HG03565 (cell line): ENCODE data around the gene HOXB1.
"Not testable (repeated sequence)": the region's sequence is repeated elsewhere in the genome, so short reads cannot be mapped to it uniquely, and the experiment has no call there.

Experiments used
- ATAC-seq: cut with Tn5 transposase; IDR thresholded peaks from one replicate; pipeline ENCODE4 v1.9.1; 2021; ENCODE audit warnings: mild to moderate bottlenecking, moderate library complexity; ENCODE audit not compliant: unreplicated experiment

The HOXB1 gene

GRCh38 chr17:48544349-48545021 lies 13.7 kb upstream of the HOXB1 start:
- ATAC-seq: no peak

- ATAC-seq: no peak
These were observed 13.1 kb upstream of the HOXB1 start for GRCh38 chr17:48543854-48544348.

- no peak for ATAC-seq
These were observed 12.5 kb upstream of the HOXB1 start for GRCh38 chr17:48543107-48543853.

- no peak for ATAC-seq
These were observed 11.9 kb upstream of the HOXB1 start for GRCh38 chr17:48542698-48543106.

- no peak for ATAC-seq
These were observed 11.4 kb upstream of the HOXB1 start for GRCh38 chr17:48542114-48542656.

- ATAC-seq: no peak
These were observed 10.8 kb upstream of the HOXB1 start for GRCh38 chr17:48541577-48542113.

- ATAC-seq: no peak
These were observed 10.3 kb upstream of the HOXB1 start for GRCh38 chr17:48541036-48541576.

- ATAC-seq: no peak
These were observed 9.4 kb upstream of the HOXB1 start for GRCh38 chr17:48540213-48540612.

GRCh38 chr17:48539177-48539576 lies 8.4 kb upstream of the HOXB1 start:
- ATAC-seq: no peak

GRCh38 chr17:48537316-48537715 lies 6.5 kb upstream of the HOXB1 start:
- no peak for ATAC-seq

GRCh38 chr17:48535793-48536559 lies 5.2 kb upstream of the HOXB1 start:
- ATAC-seq: not testable (repeated sequence)

GRCh38 chr17:48532261-48532660 lies 1.4 kb upstream of the HOXB1 start:
- no peak for ATAC-seq

- no peak for ATAC-seq
These were observed 464 bp downstream of the HOXB1 start for GRCh38 chr17:48530208-48530886.

- ATAC-seq: no peak
These were observed 1.2 kb downstream of the HOXB1 start for GRCh38 chr17:48529683-48530009.

- no peak for ATAC-seq
These were observed 1.7 kb downstream of the HOXB1 start for GRCh38 chr17:48528936-48529682.

- ATAC-seq: no peak
These were observed 2.5 kb downstream of the HOXB1 start for GRCh38 chr17:48528153-48528935.

GRCh38 chr17:48527547-48527932 lies 3.3 kb downstream of the HOXB1 start:
- ATAC-seq: no peak

- ATAC-seq: no peak
These were observed 3.9 kb downstream of the HOXB1 start for GRCh38 chr17:48526608-48527546.
